Colonic mucosa (tissue), 4 donors: ENCODE measurements around the gene PLCXD3. TPM values are rescaled to one million over a fixed set of nuclear protein-coding genes. Genes with fewer than 3 reads are reported as not detected.

Experiments
- DNase-seq: peaks from one replicate; pipeline ENCODE4 v3.0.0-alpha.2; 2020
- H3K27ac ChIP-seq: fragments of 200-600 bp; one replicate; pipeline ENCODE4 v1.8.0; 2021
- H3K27me3 ChIP-seq: fragments of 200-600 bp; one replicate; pipeline ENCODE4 v1.8.0; 2021
- H3K36me3 ChIP-seq: fragments of 200-600 bp; one replicate; pipeline ENCODE4 v1.8.0; 2021
- H3K4me1 ChIP-seq: fragments of 200-600 bp; one replicate; pipeline ENCODE4 v1.8.0; 2021; ENCODE audit warnings: mild to moderate bottlenecking
- H3K4me3 ChIP-seq: fragments of 200-600 bp; one replicate; pipeline ENCODE4 v1.8.0; 2021
- H3K9ac ChIP-seq, 2 donors: one replicate each; pipeline ENCODE4 v1.7.0; 2013; ENCODE audit warnings: control low read depth in 2 of 2, low read depth in 2 of 2, low read length in 2 of 2
- H3K9me3 ChIP-seq: fragments of 200-600 bp; one replicate; pipeline ENCODE4 v1.8.0; 2021
- intact Hi-C: fragments of 100-400 bp; cut with DNase I; formaldehyde crosslinking; loops from one replicate; pipeline ENCODE4 v1.14.1; 2022
- total RNA-seq, 2 donors: library from RNA; stranded (reverse); fragmentation: NEBNext Ultra II Directional in 1 of 2; extraction: Animal tissue kit (Norgen Biotek cat#: 25700) in 1 of 2; gene quantifications; one replicate each; pipeline ENCODE4 v1.2.1, GENCODE V29; 2021
- TF ChIP-seq, protein P1 (sequence below): fragments of 200-600 bp; IDR thresholded peaks from one replicate; pipeline ENCODE4 v1.8.0; 2022; ENCODE audit warnings: antibody characterized with exemption, mild to moderate bottlenecking
- donor health status: healthy.
- donor health status: DM: no; HTN: no; CAD: no.
- donor health status: DM: no; HTN: no; CAD: no.

The PLCXD3 gene
- total RNA-seq, 2 donors from 2014 or later: 0.47 to 0.80 TPM

DNA sequence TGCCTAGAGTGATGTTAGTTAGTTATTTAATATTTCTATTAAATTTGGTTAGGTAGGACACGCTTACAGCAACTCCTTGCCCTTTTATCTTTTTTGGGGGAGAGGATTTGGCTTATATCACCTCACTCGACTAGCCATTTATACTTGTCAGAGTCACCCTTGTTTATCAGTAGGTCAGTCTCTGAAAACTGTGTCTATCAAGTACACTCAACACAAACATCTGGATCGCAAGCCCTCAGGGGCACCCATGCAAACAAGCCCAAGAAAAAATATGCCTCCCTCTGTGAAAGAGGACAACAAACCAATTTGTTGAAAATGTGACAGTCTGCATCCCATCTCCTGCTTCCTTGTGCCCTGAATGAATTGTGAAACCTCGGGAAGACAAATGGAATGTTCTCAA, 139.9 kb downstream of the PLCXD3 start:
- no peak overlapping the region for H3K27ac ChIP-seq
- TF ChIP-seq, protein P1, sequence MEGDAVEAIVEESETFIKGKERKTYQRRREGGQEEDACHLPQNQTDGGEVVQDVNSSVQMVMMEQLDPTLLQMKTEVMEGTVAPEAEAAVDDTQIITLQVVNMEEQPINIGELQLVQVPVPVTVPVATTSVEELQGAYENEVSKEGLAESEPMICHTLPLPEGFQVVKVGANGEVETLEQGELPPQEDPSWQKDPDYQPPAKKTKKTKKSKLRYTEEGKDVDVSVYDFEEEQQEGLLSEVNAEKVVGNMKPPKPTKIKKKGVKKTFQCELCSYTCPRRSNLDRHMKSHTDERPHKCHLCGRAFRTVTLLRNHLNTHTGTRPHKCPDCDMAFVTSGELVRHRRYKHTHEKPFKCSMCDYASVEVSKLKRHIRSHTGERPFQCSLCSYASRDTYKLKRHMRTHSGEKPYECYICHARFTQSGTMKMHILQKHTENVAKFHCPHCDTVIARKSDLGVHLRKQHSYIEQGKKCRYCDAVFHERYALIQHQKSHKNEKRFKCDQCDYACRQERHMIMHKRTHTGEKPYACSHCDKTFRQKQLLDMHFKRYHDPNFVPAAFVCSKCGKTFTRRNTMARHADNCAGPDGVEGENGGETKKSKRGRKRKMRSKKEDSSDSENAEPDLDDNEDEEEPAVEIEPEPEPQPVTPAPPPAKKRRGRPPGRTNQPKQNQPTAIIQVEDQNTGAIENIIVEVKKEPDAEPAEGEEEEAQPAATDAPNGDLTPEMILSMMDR: no peak
- no peak for DNase-seq
- no peaks in the 10 kb centered on the region for H3K36me3 ChIP-seq
- intact Hi-C loops: no loop called here
- H3K9me3 ChIP-seq: no peaks in the 10 kb centered on the region
- H3K27me3 ChIP-seq: no peaks in the 10 kb centered on the region
- H3K4me3 ChIP-seq: no peak overlapping the region
- no peaks in the 10 kb centered on the region for H3K4me1 ChIP-seq
- no peak overlapping the region for H3K9ac ChIP-seq

DNA sequence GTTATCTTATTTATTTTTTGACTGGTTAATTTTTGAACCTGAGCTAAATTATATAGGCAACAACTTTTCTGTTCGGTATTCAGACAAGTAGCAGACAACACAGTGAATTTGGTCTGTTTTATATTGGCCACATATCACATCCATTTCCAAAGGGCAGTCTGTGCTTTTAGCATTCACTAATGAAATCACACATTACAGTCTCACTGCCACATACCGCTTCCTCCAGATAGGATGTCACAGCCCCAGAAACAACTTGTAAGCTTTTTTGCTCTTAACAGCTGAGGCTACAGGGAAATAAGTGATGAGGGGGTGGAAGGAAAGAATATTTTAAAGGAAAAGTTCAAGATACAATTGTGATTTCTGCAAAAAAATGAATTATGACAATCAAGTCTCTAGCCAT, 140.6 kb downstream of the PLCXD3 start:
- Histone ChIP-seq H3K27ac (no peak overlapping the region), H3K27me3 (no peaks in the 10 kb centered on the region), H3K9ac (no peak overlapping the region), H3K36me3 (no peaks in the 10 kb centered on the region), H3K4me3 (no peak overlapping the region), H3K4me1 (no peaks in the 10 kb centered on the region), H3K9me3 (no peaks in the 10 kb centered on the region)
- intact Hi-C loops: no loop called here
- TF ChIP-seq, protein P1: no peak
- DNase-seq: no peak

DNA sequence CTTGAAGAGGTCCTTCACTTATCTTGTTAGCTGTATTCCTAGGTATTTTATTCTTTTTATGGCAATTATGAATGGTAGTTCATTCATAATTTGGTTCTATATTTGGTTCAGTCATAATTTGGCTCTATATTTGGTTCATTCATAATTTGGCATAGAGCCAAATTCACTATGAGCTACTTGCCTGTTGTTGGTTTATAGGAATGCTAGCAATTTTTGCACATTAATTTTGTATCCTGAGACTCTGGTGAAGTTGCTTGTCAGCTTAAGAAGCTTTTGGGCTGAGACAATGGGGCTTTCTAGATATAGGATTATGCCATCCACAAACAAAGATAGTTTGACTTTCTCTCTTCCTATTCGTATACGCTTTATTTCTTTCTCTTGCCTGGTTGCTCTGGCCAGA, 142.2 kb downstream of the PLCXD3 start:
- Histone ChIP-seq H3K4me1 (no peaks in the 10 kb centered on the region), H3K4me3 (no peak overlapping the region), H3K9ac (no peak overlapping the region), H3K27ac (no peak overlapping the region), H3K9me3 (no peaks in the 10 kb centered on the region), H3K36me3 (no peaks in the 10 kb centered on the region), H3K27me3 (no peaks in the 10 kb centered on the region)
- no peak for DNase-seq
- intact Hi-C loops: no loop called here
- TF ChIP-seq, protein P1: no peak

DNA sequence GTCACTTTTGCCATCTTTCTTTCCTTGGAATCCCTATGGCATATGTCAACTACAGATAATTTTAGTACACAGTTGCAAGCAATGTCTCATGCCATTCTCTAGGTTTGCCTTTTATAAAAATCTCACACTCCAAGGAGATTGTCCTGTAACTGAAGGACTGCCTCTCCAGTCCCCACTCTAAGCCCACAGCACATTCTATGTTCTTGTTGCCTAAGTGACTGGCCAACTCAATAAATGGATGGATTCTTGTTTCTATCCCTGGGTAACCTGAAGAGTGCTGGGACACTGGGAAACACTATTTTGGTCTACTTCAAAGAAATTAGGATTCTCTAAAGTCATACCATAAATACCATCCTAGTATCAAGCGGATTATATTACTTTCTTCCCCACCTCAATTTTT, 145.0 kb downstream of the PLCXD3 start:
- no peak for DNase-seq
- Histone ChIP-seq H3K27me3 (no peaks in the 10 kb centered on the region), H3K4me1 (no peaks in the 10 kb centered on the region), H3K27ac (no peak overlapping the region), H3K4me3 (no peak overlapping the region), H3K9me3 (no peaks in the 10 kb centered on the region), H3K36me3 (no peaks in the 10 kb centered on the region), H3K9ac (no peak overlapping the region)
- TF ChIP-seq, protein P1: no peak
- intact Hi-C loops: no loop called here

DNA sequence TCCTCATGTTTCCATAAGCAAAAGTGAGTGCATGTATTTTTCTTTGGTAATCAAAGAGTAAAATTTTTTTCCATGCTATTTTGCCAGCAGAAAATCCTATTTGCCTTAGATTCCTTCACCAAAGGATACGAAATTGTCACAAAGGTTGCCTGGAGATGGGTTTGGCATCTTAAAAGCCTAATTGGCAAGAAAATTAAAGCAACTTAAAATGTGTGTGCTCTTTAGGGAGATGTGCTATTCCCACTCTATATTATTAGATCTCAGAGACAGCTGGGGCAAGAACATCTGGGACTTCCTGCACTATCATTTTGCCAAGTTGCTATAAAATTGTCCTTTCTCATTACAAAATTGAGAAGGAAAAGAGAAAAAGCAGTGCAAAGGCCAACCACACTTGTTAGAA, 146.1 kb downstream of the PLCXD3 start:
- Histone ChIP-seq H3K27me3 (no peaks in the 10 kb centered on the region), H3K9me3 (no peaks in the 10 kb centered on the region), H3K4me3 (no peak overlapping the region), H3K27ac (no peak overlapping the region), H3K36me3 (no peaks in the 10 kb centered on the region), H3K4me1 (no peaks in the 10 kb centered on the region), H3K9ac (no peak overlapping the region)
- intact Hi-C loops: no loop called here
- no peak for DNase-seq
- TF ChIP-seq, protein P1: no peak
